Measurements from ENCODE around the gene SMYD5.
"Not testable (repeated sequence)": the region's sequence is repeated elsewhere in the genome, so short reads cannot be mapped to it uniquely, and the experiment has no call there.

The SMYD5 gene

GRCh38 chr2:73259704-73260337 is 45.8 kb downstream of the SMYD5 start:
- no peak for DNase-seq (ENCODE audit: low read depth in 2 of 2)

GRCh38 chr2:73260338-73260984 is 46.4 kb downstream of the SMYD5 start:
- no peak for DNase-seq (ENCODE audit: low read depth in 2 of 2)

DNA sequence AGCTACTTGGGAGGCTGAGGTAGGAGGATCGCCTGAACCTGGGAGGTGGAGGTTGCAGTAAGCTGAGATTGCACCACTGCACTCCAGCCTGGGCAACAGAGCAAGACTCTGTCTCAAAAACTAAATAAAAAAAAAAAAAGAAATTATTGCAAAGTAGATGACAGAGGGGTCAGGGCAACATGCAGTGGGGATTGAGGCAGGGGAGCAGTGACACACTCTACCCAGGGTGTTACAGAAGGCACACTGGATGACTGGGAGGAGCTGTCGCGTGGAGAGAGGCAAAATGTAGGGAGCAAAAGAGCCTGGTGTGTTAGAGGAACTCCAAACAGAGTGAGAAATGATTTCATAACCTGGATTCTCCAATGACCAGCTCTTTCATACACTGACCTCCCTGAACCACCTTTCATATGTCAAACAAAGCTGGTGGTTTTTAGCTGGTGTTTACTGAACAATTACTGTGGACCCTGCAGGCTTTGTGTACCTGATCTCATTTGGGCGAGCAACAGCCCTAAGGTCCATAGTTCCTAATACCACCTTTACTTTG is 48.1 kb downstream of the SMYD5 start:
- no peak for DNase-seq (ENCODE audit: low read depth in 2 of 2)

GRCh38 chr2:73262691-73263429 is 48.8 kb downstream of the SMYD5 start:
- DNase-seq (ENCODE audit: low read depth in 2 of 2), result not testable (repeated sequence)

DNA sequence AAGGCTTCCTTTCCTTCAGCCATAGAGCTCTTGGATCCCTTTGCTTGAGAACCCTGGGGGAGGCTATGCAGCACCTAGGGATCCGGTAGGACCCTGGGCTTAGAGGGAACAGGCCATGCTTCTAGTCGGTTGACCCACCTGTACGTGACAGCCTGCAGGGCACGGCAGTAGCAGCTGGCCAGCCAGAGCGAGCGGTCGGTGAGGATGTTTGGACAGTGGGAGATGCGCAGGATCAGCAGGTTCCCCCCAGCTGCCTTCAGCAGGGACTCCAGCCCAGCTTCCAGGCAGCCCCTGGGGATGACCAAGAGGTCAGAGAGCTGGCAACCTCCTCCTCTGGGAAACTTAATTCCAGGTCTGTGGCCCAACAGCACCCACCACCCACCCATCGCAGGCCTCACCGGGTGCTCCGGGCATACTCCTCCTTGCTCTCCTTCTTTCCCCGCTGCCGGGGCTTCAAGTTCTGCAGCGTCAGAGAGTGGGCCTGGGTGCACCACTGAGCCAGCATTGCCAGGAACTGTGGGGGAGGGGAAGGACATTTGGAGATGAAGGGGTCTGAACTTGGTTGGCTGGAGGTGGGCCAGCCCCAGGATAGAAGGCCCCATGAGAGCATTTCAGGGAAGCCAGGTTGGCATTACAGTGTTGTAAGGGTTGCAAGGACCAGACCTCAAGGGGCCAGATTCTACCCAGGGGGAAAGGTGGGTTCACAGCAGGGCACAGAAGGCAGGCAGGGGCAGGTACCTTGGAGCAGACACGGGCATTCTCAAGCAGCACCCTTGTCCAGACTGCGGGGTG is 49.7 kb downstream of the SMYD5 start:
- no peak for DNase-seq (ENCODE audit: low read depth in 2 of 2)

DNA sequence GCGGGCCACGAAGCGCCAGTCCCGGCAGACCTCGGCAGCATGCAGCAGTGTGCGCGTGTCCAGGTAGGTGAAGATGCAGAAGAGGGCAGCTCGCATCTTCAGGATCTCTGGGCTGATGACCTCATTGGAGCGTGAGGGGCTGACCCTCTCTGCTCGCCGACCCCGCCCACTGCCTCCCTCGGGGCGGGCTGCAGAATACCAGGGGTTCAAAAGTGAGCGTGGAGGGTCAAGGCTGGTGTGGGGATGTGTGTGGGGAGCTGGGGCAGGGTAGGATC is 50.2 kb downstream of the SMYD5 start:
- DNase-seq (ENCODE audit: low read depth in 2 of 2), result no peak

DNA sequence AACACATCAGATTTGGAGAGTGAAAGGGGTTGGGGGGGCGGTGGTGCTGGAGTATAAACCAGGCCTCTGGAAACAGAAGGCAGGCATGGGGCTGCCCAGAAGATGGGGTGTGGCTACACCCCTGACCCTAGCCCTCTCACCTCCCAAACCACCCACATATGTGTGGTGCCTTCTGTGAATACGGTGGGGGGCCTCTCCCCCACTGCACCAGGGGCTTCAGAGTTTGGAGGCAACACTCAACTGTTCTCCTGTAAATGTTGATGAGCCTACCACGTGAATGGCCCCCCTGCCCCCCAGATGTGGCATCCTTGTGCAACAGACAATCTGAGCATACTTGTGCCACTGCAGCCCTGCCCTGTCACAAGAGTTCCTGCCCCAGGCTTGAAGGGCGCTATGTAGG is 50.7 kb downstream of the SMYD5 start:
- no peak for DNase-seq (ENCODE audit: low read depth in 2 of 2)

GRCh38 chr2:73265298-73266060 is 51.4 kb downstream of the SMYD5 start:
- no peak for DNase-seq (ENCODE audit: low read depth in 2 of 2)

DNA sequence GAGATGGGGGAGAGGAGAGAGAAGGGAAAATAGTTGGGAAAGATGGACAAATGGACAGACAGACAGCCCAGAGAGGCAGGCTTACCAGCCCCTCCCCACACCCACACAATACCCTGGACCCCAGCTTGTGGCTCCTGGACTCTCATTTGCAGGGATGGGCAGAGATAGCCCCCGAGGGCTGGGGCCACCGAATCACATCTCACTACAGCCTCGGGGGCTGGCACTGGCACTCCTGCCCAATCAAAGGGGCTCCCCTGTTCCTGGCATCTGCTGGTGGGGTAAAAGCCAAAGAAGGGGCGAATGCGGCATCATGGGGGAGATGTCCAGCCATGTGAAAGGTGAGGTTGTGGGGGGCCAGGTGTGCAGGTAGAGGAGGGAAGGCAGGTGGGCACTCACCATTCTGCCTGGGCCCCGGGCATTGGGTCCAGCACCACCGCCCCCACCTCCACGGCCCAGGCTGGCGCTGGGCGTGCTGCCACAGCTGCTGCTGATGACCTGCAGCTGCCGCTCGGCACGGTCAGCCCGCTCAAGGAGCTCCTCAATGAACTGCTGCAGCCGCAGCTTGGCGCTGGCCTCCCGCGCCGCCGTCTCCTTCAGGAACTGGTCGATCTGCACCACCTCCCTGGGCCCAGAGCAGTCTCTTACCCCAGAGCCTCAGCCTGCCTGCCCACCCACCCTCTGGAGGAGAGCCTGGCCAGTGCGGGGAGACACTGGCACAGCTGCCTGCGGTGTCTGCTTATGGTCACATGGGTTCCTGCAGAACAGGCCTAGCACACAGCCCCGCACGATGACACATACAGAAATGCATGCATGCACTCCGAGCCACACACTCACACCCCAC is 52.2 kb downstream of the SMYD5 start:
- no peak for DNase-seq (ENCODE audit: low read depth in 2 of 2)

- DNase-seq (ENCODE audit: low read depth in 2 of 2), result no peak
Observed at GRCh38 chr2:73267008-73267407, 53.0 kb downstream of the SMYD5 start.

DNA sequence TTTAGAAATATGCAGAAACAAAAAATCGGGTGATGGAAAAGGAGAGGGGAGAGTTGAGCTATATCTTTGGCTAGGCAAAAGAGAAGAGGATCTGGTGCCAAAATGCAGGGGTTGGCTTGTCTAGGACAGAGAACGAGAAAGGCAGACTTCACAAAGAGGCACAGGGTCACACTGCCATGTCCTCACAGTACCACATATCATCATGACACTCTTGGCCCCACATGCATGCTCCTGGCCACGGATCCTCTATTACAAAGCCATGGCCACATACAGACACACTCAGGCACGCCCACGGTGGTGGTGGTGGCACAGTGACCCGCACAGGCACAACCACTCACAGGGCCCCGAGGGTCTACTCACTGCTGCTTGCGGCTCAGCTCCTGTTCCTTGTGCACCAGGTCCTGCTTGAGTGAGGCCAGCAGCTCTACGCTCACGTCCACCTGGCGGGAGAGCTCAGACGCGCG is 54.4 kb downstream of the SMYD5 start:
- no peak for DNase-seq (ENCODE audit: low read depth in 2 of 2)

- no peak for DNase-seq (ENCODE audit: low read depth in 2 of 2)
Observed at GRCh38 chr2:73268830-73269685, 55.0 kb downstream of the SMYD5 start.

DNA sequence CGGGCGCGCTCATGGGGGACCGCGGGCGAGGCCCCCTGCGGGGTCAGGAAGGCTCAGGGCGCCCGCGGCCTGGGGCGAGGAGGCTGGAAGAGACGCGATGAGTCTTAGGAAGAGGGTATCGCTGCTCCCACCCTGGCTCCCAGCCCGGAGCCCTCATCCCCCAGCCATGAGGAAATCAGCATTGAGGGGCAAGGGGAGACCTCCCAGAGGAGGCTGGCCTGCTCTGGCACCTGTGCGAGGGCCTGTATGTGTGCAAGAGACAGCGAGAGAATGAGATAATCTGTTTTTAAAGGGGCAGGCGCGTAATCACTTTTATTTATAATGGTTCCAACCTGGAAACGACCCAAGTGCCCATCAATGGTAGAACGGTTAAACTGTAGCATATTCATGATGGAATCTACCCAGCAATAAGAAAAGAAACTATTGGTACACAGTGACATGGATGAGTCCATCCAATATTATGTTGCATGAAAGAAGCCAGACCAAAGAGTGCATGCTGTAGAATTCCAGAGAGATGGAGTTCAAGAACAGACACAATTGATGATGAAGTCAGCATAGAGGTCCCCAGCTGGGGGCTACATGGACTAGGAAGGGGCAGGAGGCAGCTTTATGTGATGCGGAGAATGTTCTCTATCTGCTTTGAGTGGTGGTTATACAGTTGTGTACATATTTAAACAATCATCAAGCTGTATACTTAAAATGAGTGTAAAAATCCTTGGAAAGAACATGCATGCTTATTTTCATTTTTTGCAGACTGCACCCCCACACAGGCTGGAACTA is 55.8 kb downstream of the SMYD5 start:
- no peak for DNase-seq (ENCODE audit: low read depth in 2 of 2)

DNA sequence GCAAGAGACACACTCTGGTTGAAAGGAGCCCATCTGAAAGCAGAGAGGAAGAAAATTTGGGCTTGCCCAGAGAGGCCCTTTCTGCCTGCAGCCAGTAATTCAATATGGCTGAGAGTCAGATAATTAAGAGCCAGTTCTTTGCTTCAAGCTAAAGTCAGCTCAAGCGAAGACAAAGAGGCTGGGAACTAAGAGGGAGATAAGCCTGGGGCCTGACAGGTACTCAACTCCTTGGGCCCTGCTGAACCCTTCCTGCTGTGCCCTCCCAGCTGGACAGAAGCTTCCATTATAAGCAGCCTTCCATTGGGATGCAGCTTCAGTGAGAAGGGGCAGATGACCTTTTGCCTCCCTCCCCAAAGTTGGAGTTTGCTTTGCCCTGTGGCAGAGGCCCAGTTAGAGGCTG is 58.2 kb downstream of the SMYD5 start:
- no peak for DNase-seq (ENCODE audit: low read depth in 2 of 2)
